Stimulated activated CD4-positive, alpha-beta T cell treated with anti-CD3 and anti-CD28 coated beads, TNF-alpha, amount 100 ng/mL, for 48 hours (primary cell): Measurements from ENCODE around the gene METTL24.
"Not testable (repeated sequence)": the region's sequence is repeated elsewhere in the genome, so short reads cannot be mapped to it uniquely, and the experiment has no call there.

ENCODE experiments used
- DNase-seq, 3 donors: peaks; one replicate each; pipeline ENCODE4 v3.0.0-alpha.2; 2020; ENCODE audit warnings: low read depth in 3 of 3

Gene METTL24

DNA sequence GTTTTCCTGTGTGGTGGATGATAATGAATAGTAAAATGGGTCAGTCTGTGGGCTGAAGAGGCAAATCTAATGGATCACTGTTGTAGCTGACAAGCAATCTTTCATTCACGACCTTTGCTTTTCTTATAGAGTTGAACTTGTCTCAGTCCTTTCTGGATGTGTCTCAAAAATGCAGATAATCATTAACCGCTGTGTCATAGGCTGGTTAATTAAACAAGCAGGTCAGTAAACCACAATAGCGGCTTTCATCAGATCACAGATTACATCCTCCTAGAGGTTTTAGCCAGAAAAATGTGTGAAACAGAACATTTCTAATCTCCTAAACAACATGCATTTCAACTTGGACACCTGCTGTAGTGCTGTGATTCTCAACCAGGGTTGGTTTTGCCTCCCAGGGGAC is 2.5 kb upstream of the METTL24 start:
- no peak for DNase-seq

DNA sequence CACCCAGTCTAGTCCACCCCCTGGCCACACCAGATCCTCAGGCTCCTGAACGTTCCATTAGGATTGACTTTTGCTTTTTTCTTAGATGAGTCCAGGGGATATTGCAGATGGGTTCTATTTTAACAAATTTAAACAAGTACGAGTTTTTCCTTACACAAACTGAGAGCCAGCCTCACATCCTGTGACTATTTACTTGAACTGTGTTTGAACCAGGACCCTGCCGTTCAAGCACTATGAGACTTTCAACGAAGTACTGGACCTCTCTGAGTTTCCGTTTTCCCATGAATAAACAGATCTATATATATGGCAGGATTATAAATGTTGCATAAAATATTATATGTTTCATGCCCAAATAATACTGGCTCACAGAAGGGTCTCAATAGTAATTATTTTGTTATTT is 1.4 kb upstream of the METTL24 start:
- DNase-seq, result no peak

DNA sequence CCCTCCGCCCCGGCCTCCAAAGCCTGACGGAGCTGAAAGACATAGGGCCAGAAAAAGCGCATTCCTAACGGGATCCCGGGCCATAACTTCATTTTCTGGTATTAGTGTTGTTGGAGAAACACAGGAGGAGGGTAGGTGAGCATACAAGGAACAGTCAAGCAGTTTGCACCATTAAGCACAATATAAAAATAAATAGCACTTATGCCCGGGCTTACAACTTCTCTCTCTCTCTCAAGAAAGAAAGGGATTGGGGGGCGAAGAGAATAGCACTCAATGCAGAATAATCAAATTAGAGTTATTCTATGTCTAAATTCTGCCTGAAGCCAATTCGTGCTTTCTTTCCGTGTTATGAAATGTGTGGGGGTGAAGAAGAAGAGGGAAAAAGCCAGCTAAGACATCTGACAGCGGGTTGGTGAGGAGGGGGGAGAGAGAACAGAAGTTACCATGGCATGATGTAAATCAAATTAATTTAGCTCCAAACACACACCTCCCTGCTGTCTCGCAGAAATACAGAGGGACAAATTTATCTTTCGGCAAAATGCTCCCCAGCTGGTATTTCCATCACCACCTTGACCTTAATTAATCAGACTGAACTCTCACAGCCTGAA is 508 bp upstream of the METTL24 start:
- DNase-seq, result no peak

DNA sequence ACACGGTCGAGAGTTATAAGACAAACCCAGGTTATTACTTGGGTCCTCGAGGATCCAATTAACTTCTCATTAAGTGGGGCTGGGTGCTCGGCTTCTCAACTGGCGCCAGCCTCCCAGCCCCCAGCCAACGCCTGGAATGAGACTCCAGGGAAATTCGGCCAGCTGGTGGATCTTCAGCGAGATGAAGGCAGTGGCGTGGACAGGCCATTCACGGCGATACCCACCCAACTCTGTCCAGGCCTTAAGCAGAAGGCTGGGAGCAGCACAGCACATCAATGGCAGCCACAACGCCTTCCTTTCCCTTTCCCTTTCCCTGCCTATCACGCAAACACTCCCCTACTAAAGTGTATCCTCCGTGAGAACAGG is 868 bp downstream of the METTL24 start:
- no peak for DNase-seq

DNA sequence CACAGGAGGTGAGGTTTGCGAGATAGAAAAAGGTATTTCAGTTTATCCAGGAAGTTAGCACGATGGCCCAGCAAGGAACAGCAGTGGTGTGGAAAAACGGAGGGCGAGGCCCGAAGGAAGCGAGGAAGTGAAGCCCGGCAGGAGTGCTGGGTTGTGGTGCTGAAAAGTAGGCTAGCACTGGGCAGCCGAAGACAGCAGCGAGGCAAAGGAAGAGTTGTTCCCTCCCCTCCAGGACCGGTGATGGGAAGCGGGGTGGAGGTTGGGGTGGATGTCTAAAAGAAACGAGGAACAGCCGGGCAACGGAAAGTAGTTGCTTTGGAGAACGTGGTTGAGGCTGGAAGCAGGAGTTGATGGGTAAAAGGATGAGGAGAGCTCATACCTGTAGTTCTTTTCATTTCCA is 1.4 kb downstream of the METTL24 start:
- no peak for DNase-seq

DNA sequence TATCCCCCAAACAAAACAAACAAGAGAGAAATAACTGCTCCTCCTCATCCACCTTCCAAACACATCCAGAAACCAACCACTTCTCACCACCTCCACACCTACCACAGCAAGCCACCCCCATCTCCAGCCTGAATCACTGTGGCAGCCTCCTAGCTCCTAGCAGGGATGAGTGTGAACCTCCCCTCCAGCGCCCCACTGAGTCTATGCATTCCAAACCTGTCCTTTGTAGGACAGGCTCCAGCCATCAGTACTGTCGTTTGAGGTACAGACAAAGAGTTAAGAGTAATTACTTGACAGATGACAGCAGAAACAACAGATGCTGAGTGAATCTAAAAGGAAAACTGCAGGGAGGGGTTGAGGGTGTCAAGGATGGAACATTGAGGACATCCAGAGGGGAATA is 2.4 kb downstream of the METTL24 start:
- DNase-seq, result no peak

DNA sequence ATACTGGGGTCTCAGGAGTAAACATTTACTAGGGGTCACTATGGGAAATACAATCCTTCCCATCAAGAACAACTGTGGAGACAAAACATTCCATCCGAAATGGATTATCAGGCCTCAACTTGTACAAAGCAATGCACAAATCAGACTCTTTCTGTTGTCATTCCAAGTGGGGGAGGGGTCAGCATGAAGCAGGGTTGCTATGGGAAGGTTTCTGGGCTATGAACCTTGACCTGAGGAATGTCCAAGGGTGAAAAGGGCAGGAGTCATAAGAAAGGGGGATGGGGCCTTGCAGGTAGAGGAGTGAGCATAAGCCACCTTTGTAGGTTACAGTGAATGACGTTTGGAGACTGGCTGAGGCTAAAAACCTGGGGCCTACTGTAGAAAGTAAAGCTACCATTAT is 3.1 kb downstream of the METTL24 start:
- no peak for DNase-seq

DNA sequence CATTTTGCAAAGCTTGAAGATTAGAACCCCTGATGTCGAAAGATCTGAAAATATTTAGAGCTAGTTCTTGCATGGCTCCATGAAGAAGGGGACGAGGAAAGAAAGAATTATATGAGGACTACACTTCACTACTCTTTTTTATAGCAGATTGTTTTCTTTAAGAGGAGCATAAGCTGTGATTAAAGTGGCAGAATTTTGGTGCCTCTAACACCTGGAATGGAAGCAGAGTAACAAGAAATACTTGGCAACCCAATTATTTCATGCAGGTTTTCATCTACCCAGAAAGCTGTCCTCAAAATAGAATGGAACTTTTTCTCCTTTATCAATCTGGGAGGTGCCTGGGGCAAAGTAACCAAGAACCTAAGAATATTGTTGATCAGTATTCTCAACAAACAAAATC is 4.0 kb downstream of the METTL24 start:
- no peak for DNase-seq

DNA sequence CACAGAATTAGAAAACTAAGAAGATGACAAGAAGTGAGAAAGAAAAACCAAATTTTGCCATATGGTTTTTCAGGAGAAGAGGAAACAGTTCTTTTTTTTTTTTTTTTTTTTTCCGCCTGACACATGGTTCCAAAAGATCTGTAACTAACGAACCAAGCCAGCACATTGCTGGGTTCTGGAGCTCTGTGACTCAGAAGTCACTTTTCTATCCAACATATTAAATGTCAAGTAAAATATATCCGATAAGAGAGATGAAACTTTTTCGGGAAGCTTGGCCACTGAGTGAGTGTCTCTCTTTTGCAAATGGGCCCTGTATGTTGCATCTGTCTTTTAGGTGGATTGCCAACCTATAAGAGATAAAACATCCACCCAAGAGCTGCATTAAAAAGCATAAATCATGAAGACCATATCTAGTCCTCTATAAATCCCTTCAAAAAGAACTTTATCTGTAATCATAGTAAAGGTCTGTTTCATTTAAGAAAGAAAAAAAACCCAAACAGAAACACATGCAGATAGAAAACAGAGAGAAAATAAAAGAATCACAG is 4.6 kb downstream of the METTL24 start:
- DNase-seq, result no peak

DNA sequence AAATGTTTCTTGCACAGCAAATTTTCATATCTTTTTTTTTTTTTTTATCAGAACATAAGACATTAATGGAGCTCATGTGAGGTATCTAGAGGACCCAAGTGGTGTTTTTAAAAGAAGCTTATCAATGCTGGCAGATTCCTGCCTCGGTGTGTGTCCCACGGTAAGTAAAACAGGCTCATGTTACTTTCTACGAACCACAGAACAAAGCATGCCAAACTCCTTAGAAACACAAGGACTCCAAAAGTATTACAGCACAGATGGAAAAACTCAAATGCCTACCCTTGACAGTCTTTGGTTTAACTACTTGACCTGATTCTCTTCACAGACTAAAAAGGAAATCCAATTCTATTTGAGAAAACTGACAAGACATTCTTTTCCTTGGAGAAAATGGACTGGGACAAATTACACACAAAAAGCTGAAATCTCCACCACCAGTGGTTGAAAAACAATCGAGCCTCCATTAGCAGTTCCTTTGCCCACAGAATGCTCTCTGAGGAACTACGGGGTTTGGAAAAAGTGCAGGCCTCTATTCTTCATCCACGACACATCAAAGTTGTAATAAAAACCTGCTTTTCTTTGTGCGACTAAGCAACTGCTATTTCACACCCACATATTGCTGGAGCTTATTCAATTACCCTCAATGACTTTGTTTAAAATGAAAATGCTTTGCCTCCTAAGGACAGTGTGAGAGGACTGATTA is 5.4 kb downstream of the METTL24 start:
- no peak for DNase-seq

DNA sequence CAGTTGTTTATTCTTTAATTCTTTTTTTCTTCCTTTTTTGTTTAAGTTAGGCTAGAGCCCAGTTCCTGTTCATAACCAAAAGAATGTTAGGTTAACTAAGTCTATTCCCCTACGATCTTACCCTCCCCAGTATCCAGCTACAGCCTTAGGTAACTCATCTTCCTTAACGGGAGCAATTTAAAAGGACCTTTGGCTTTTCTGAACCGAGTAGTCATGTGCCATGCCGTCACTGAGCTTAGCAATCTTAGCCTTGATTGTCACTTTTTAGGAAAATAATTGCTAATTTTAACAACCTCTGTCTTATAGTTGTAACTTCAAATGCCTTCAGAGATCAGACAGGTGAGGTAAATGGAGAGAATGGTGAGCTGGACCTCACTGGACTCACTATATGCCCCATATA is 6.2 kb downstream of the METTL24 start:
- DNase-seq, result no peak

DNA sequence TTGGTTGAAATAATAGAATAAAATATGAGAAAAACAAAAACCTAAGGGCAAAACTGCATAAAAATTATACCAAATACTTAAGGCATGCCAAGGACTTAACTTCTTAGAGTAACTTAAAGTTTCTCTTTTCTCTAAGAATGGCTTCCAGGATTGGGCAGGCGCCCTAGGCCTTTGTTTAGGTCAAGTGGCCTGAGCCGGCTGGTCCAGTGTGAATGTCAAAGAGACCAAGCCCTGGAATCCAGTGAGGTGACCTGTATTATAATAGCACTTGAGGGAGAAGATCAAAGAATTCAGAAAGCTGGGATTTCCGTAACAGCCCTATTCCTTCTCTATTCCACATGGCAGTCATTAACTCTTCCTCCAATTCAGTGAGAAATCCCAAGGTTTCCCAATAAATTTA is 6.6 kb downstream of the METTL24 start:
- DNase-seq, result no peak

DNA sequence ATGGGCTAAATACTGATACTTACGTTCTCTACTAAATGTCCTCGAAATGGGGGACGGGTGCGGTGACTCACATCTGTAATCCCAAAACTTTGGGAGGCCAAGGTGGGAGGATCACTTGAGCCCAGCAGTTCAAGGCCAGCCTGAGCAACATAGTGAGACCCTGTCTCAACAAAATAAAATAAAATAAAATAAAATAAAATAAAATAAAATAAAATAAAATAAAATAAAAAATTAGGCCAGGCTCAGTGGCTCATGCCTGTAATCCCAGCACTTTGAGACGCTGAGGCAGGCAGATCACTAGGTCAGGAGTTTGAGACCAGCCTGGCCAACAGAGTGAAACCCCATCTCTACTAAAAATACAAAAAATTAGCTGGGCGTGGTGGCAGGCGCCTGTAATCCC is 7.6 kb downstream of the METTL24 start:
- DNase-seq, result not testable (repeated sequence)

DNA sequence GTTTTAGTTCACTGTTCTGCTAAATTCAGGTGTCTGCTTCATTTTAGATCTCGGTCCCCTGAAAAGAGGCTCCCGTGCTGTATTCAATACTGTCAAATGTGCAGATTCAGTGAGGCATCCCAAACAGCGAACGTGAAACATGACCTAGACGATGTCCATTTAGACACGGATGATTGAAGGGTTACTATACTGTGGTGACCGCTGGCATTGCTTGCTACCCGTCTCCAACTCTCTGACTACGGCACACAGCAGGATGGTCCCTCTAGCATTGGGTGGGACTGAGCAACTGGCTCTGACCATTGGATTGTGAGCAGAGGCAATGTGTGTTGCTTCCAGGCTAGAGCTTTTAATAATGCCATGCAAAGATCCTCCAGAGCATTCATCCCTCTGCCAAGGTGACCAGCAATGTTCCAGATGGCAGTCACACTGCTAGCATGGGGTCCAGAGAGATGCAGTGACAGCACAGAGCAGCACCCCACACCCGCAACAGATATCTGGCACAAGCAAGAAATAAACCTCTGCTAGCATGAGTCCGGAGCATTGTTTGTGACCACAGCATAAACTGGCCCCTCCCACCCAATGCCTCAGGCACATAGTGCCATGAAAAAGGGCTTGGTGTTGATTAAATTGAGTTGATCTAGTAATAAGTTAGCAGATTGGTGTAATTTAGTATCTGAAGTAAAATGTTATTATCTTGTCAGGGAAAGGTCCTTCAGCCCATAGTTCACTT is 9.0 kb downstream of the METTL24 start:
- no peak for DNase-seq

DNA sequence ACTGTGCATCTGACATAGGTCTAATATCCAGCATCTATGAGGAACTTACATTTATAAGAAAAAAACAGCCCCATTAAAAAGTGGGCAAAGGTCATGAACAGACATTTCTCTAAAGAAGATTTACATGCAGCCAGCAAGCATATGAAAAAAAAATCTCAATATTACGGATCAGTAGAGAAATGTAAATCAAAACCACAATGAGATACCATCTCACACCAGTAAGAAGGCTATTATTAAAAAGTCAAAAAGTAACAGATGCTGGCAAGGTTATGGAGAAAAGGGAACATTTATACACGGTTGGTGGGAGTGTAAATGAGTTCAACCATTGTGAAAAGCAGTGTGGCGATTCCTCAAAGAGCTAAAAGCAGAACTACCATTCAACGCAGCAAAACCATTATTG is 13.1 kb downstream of the METTL24 start:
- no peak for DNase-seq

DNA sequence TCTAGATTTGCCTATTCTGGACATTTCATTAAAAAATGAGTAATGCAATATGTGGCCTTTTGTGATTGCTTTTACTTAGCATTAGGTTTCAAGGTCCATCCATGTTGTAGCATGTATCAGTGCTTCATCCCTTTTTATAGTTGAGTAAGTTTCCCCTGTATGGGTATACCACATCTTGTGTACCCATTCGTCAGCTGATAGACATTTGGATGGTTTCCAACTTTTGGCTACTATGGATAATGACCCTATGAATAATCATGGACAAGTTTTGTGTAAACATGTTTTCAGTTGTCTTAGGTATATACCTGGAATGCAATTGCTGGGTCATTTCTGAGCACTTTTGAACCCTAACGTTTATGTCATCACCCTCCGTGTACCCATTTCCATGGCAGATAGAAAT is 15.4 kb downstream of the METTL24 start:
- DNase-seq, result no peak

DNA sequence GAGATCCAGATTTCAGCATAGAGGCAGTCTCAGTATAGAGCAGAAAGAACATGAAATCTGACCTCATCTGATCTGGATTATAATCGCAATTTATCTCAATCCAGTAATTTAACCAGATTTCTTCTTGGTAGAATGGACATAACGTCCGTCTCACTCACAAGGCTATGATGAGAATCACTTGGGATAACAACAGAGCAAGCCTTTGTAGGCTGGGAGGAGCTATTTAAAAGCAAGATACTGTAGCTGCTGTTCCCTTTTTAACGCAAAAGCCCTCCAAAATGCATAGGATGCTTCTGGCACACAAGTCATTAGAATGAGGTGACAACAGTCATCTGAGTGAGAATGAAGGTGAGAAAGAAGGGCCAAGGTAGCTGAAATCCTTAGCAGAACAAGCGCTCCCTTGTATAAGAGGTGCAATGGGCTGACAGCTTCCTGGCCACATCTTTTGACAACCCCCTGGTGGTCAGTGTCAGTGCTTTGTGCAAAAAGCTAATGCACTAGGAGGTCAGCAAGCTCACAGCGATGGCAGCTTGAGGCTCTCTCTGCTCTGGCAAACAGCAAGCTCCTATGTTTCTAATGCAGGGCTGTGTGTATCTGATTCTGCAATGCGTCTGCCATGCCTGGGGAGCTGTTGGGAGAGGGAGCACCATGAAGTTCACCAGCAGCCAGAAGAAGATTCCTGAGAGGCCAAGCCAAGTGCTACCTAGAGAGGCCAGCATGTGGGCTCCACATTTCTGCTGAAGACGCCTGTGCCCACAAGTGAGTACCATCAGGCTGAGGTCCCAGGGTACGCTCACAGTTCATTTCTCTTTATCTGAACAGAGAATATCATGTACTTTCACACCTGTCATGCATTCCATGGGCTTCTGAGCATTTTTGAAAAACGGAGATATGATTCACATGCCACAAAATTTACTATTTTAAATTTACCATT is 16.2 kb downstream of the METTL24 start:
- no peak for DNase-seq

DNA sequence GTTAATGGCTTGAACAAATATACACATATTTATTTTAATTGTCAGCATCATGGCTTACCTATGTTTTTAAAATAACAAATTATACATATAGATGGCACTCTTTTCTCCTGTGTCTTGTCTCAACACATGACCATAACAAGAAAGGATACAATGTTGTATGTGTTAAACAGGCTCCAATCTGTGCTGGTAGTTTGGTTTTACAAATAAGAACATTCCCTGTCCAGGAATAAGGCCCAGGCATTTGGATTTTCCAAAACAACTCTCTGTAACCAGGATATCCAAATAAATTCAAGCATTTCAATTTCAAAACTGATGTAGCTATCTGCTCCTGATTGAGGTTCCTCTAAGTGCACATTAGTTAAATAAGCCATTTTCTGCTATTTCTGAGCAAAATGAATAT is 17.1 kb downstream of the METTL24 start:
- DNase-seq, result no peak

DNA sequence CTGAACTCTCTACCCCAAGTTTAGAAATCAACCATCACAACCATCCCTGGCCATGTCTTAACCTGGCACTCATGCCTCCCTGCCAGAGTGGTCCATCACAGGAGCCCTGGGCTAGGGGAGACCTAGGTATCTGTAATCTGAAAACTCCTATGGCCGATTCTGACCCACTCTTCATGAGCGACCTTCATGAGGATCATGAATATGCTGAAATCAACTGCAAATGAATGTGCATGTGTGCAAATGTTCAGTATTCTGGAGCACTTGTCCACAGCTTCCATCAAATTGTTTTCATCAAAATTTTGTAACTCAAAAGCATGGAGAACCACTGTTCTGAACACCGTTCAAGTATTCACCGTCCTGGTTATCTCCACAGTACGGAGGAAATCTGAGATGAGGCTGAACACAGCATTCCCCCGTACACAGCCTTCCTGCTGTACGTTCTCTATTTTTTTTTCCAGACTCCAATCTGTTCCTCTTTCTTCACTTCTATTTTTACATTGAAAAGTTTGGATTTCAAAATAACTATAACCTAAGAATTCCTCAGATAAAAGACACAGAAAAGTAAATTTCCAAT is 17.7 kb downstream of the METTL24 start:
- no peak for DNase-seq

DNA sequence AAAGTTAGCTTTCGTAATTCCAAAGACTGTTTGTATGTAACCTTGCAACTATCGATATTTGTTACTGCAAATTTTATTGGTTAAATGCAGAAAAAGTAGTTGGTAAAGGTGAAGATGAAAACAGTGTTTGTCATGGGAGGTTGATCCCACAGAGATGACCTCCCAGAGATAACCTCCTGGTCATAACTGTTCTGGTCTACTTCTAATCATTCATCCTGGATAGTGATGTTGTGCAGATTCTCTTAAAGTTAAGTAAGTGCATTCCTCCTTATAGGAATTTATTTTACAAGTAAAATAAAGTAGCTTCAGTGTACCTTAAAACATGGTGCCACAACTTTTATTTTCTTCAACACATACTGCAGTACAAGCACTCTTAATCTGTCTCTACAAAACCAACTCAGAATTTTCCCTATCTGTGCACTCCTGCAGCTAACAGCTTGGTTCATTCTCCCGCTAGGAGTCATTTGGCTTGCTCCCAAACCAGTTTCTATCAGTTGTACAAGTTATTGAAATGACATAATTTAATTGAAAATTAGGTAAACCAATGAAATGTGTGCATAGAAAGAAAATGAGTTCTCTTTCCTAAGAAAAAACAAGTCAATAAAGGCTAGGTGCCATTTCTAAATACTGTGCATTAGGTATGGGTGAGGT is 19.2 kb downstream of the METTL24 start:
- DNase-seq, result no peak

DNA sequence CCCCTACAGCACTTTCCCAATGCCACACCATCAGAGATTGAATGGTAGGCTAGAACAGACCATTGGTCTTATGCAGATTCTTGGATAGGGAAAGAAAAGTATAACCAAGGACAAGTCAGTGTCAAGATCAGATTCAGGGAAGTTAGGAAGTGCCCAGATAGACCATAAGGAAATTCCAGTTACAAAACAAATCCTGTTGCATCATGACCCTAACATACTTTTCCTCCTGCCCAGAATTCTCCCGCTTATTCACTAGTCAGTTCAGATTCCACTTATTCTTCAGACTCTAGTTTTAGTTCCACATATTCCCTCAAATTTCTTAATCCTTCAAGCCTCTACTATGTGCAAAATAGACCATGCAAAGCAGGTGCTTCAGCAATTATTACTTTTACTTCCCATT is 20.7 kb downstream of the METTL24 start:
- DNase-seq, result no peak
